OCI-LY3 (cell line): Measurements from ENCODE around the gene IL3.

ENCODE experiments used
- H2AFZ ChIP-seq: fragments of 200-600, 300-600 bp; shearing (Covaris generic); 2 replicates; pipeline ENCODE4 v1.6.0; 2014; ENCODE audit warnings: antibody characterized with exemption, low read depth, low read length
- H3K27ac ChIP-seq: fragments of 200-600, 300-600 bp; sonication (generic); 2 replicates; pipeline ENCODE4 v1.5.1; 2014; ENCODE audit warnings: mild to moderate bottlenecking, low read length, moderate library complexity, mixed read lengths
- H3K27me3 ChIP-seq: fragments of 200-600, 300-600 bp; sonication (generic); 2 replicates; pipeline ENCODE4 v1.6.1; 2014; ENCODE audit warnings: low read depth, low read length, mixed read lengths
- H3K36me3 ChIP-seq: fragments of 200-600, 300-600 bp; sonication (generic); replicated peaks from 2 replicates; pipeline ENCODE3; 2014; ENCODE audit warnings: low read depth, low read length, mixed read lengths
- H3K4me1 ChIP-seq: fragments of 300-600, 200-600 bp; sonication (generic); 2 replicates; pipeline ENCODE4 v1.6.1; 2014; ENCODE audit warnings: low read length, mixed read lengths
- H3K4me2 ChIP-seq: fragments of 200-600, 300-600 bp; sonication (generic); 2 replicates; pipeline ENCODE4 v1.6.1; 2014; ENCODE audit warnings: low read length, mixed read lengths
- H3K4me3 ChIP-seq: fragments of 300-600, 200-600 bp; sonication (generic); 2 replicates; pipeline ENCODE4 v1.5.1; 2014; ENCODE audit warnings: antibody characterized with exemption, mild to moderate bottlenecking, low read length, moderate library complexity
- H3K79me2 ChIP-seq: fragments of 300-600, 200-600 bp; shearing (Covaris generic); 2 replicates; pipeline ENCODE4 v1.6.1; 2014; ENCODE audit warnings: mild to moderate bottlenecking, low read length, mixed read lengths
- H3K9ac ChIP-seq: fragments of 300-600, 200-600 bp; shearing (Covaris generic); 2 replicates; pipeline ENCODE4 v1.6.0; 2014; ENCODE audit warnings: mild to moderate bottlenecking, low read length, moderate library complexity
- H3K9me3 ChIP-seq: fragments of 200-600, 300-600 bp; shearing (Covaris generic); 2 replicates; pipeline ENCODE4 v1.6.1; 2014; ENCODE audit warnings: low read length, mixed read lengths; ENCODE audit not compliant: insufficient read depth
- H4K20me1 ChIP-seq: fragments of 200-600, 300-600 bp; sonication (generic); 2 replicates; pipeline ENCODE4 v1.6.1; 2016; ENCODE audit warnings: low read length, mixed read lengths; ENCODE audit not compliant: insufficient read depth
- EZH2phosphoT487 ChIP-seq: fragments of 200-600 bp; shearing (Covaris generic); IDR thresholded peaks from 2 replicates; pipeline ENCODE4 v1.6.1; 2018; ENCODE audit warnings: antibody characterized with exemption, mixed run types, low read depth
- TF ChIP-seq, protein P1 (sequence below): fragments of 200-600, 300-600 bp; sonication (generic); IDR thresholded peaks from 2 replicates; pipeline ENCODE4 v1.5.1; 2014; ENCODE audit warnings: antibody characterized with exemption, low read length, low read depth

The IL3 gene

DNA sequence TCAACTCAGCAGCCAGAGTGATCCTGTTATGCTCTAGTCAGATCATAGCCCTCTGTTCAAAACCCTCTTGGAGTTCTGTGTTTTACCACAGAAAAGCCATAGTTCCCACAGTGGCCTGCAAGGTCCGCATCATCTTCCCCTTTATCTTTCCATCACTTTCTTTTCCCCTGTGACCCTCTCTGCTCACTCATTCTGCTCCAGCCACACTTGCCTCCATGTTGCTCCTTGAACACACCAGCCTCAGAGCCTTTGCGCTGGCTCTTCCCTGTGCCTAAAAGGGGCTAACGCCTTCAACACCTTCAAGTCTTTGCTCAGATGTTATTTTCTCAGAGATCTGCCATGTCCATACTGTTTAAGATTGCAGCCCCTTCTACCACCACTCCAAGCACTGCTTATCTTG lies 39.5 kb downstream of the IL3 start:
- peak overlapping the region; percentile 81 for H3K4me2 ChIP-seq
- no peaks in the 10 kb centered on the region for H3K79me2 ChIP-seq
- H3K27me3 ChIP-seq: peaks cover 4% of the 10 kb centered on the region; the same call in 1 of the 2 replicates

DNA sequence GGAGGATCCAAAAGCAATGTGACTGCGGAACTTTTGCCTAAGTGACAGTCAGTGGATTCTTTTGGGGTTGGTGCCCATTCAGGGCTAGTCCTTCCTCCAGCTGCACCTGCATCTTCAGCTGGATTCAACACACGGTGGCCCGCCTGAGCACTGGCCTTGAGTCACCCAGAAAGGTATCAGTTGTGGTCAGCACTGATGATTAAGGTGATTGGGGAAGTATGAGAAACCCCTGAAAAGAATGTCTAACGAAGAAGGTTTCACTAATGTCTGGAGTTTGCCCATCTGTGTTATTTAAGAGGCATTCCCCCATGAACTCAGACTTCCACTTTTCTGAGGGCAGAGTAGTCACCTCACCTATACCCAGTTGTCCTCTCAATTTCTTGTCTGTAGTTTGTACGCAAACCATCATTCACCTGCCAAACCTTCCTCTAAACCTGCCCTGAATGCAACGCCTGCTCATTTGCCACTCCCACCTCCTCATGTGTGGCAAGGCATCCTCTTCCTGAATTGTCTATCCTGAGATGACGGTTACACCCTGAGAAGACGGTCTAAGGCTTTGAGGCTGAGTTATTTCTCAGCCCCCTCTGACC lies 40.3 kb downstream of the IL3 start:
- Histone ChIP-seq H3K4me1 (peaks cover 91% of the 10 kb centered on the region), H3K9ac (peak overlapping the region; percentile 43; the same call in 1 of the 2 replicates)

More for the DNA sequence above, 39.5 kb downstream of the IL3 start:
- Histone ChIP-seq H3K36me3 (no peaks in the 10 kb centered on the region), H3K9ac (peak overlapping the region; percentile 43; the same call in 1 of the 2 replicates), H3K27ac (peak overlapping the region; percentile 85), H4K20me1 (no peaks in the 10 kb centered on the region), H3K4me1 (peaks cover 96% of the 10 kb centered on the region), H2AFZ (no peak overlapping the region), H3K9me3 (no peaks in the 10 kb centered on the region), H3K4me3 (peak overlapping the region; percentile 52; the same call in 1 of the 2 replicates)
- TF ChIP-seq, protein P1, sequence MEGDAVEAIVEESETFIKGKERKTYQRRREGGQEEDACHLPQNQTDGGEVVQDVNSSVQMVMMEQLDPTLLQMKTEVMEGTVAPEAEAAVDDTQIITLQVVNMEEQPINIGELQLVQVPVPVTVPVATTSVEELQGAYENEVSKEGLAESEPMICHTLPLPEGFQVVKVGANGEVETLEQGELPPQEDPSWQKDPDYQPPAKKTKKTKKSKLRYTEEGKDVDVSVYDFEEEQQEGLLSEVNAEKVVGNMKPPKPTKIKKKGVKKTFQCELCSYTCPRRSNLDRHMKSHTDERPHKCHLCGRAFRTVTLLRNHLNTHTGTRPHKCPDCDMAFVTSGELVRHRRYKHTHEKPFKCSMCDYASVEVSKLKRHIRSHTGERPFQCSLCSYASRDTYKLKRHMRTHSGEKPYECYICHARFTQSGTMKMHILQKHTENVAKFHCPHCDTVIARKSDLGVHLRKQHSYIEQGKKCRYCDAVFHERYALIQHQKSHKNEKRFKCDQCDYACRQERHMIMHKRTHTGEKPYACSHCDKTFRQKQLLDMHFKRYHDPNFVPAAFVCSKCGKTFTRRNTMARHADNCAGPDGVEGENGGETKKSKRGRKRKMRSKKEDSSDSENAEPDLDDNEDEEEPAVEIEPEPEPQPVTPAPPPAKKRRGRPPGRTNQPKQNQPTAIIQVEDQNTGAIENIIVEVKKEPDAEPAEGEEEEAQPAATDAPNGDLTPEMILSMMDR: no peak
- no peak for TF ChIP-seq EZH2phosphoT487

DNA sequence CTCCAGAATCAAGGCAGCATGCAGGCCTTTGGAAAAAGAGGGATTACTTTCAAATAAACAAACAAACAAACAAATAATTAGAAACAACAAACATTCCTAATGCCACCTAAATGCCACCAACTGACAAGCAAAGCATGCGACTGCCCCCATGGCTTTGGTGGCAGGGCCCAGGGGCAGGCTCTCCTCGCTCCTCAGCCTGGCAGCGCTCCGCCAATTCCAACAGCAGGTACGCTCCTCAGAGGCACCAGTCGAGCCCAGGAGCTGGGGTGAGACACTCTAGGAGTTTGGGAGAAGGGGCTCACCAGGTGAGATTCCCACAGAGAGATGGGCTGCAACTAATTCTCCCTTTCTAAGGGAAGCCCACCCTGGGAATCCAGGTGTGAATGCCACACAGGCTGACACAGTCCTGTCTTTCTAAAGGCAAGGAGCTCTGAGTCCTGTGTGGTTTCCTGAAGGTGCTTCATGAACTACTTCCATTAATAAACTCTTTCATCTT lies 41.0 kb downstream of the IL3 start:
- Histone ChIP-seq H3K36me3 (no peaks in the 10 kb centered on the region), H3K27me3 (peaks cover 8% of the 10 kb centered on the region; the same call in 1 of the 2 replicates), H4K20me1 (no peaks in the 10 kb centered on the region), H3K4me1 (peaks cover 87% of the 10 kb centered on the region), H3K9me3 (no peaks in the 10 kb centered on the region), H3K4me2 (peak overlapping the region; percentile 81), H3K9ac (peak overlapping the region; percentile 41; the same call in 1 of the 2 replicates), H3K27ac (peak overlapping the region; percentile 85), H3K4me3 (peak overlapping the region; percentile 48; the same call in 1 of the 2 replicates), H2AFZ (no peak overlapping the region), H3K79me2 (no peaks in the 10 kb centered on the region)
- TF ChIP-seq, protein P1: no peak
- TF ChIP-seq EZH2phosphoT487: no peak

More for the DNA sequence above, 40.3 kb downstream of the IL3 start:
- peak overlapping the region; percentile 81 for H3K4me2 ChIP-seq
- H3K79me2 ChIP-seq: no peaks in the 10 kb centered on the region
- no peaks in the 10 kb centered on the region for H3K36me3 ChIP-seq
- no peak overlapping the region for H2AFZ ChIP-seq
- 0 out of 2 replicates have a peak, but pooled peaks have one; percentile 42 for TF ChIP-seq EZH2phosphoT487
- TF ChIP-seq, protein P1: no peak
- H3K27ac ChIP-seq: peak overlapping the region; percentile 85
- peak overlapping the region; percentile 52 for H3K4me3 ChIP-seq
- H4K20me1 ChIP-seq: no peaks in the 10 kb centered on the region
- no peaks in the 10 kb centered on the region for H3K9me3 ChIP-seq
- peaks cover 8% of the 10 kb centered on the region; the same call in 1 of the 2 replicates for H3K27me3 ChIP-seq

DNA sequence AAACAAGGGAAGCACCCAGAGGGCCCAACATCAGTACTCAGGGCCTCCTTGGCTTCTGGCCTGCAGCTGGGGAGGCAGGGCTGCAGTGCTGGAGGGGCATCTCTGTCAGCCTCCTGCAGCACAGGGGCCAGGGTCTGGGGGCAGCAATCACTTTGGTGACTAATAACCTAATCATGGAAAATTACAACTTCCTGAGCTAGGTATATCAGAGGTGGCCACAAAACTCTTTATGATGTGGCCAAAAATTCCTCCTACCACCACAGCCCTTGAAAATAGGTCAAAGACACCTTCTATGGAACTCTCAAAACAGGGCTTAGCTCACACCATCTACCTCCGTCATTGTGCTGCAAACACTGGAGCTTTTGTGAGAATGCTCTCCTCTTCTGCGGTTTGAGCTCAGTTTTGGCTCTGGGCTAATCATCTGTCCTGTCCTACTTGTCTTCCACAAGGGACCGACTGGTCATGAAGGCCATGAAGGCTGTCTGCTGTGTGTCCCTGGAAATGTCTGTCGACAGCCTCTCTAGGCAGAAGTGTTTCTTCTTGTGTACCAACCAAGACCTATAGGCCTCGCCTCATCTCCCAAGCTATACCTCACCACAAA lies 41.7 kb downstream of the IL3 start:
- Histone ChIP-seq H3K4me3 (no peak overlapping the region), H3K4me1 (peaks cover 79% of the 10 kb centered on the region), H3K9me3 (no peaks in the 10 kb centered on the region)

More for the DNA sequence above, 41.7 kb downstream of the IL3 start:
- Histone ChIP-seq H2AFZ (no peak overlapping the region), H4K20me1 (no peaks in the 10 kb centered on the region), H3K36me3 (no peaks in the 10 kb centered on the region), H3K27ac (peak overlapping the region; percentile 13; the same call in 1 of the 2 replicates), H3K27me3 (peaks cover 8% of the 10 kb centered on the region; the same call in 1 of the 2 replicates), H3K9ac (no peak overlapping the region; the same call in 1 of the 2 replicates), H3K4me2 (peak overlapping the region; percentile 81; the same call in 1 of the 2 replicates), H3K79me2 (no peaks in the 10 kb centered on the region)
- TF ChIP-seq EZH2phosphoT487: no peak
- TF ChIP-seq, protein P1: no peak
